Measurements from ENCODE around the gene NPHP4. TPM values are rescaled to one million over a fixed set of nuclear protein-coding genes. Genes with fewer than 3 reads are reported as not detected.
A peak's percentile ranks its signal among the peaks of the same experiment; 100 is the strongest.
"Not testable (repeated sequence)": the region's sequence is repeated elsewhere in the genome, so short reads cannot be mapped to it uniquely, and the experiment has no call there.

Gene NPHP4
- total RNA-seq, 4 donors from 2014 or later = 6.7 to 19.9 (median 10.5) TPM

- no peak overlapping the region for H3K27ac ChIP-seq
- H3K27me3 ChIP-seq = no peaks in the 10 kb centered on the region
- H3K9me3 ChIP-seq = no peaks in the 10 kb centered on the region
- intact Hi-C loops (cut with DNase I; ENCODE audit: low total_unique reads) (no loop called here), in situ Hi-C loops (cut with MboI; ENCODE audit: low pct_ligation_motif_present in 1 of 4, low pct_unique_long_range_greater_than_20kb in 1 of 4, low sequenced_read_pairs in 3 of 4) (loop anchor here in 1 of 4 donors (25.0 kb wide), 1 partner anchor 417 kb away; no protein-coding TSS in a partner anchor)
- no peak overlapping the region for H3K4me3 ChIP-seq
- H3K4me1 ChIP-seq = no peaks in the 10 kb centered on the region
- TF ChIP-seq EP300 (IDR thresholded peaks at IDR 0.05; ENCODE audit: low read depth) (no peak), POLR2A (IDR thresholded peaks at IDR 0.05) (no peak), CTCF (IDR thresholded peaks at IDR 0.05) (no peak), POLR2AphosphoS5 (IDR thresholded peaks at IDR 0.05) (no peak)
- no peak for DNase-seq
- WGBS, 2 donors (ENCODE audit: low coverage in 1 of 2) = 74 to 81% methylated on average over 4 of the region's 4 CpGs
- H3K36me3 ChIP-seq = no peaks in the 10 kb centered on the region
Observed at GRCh38 chr1:5928714-5929400, 63.4 kb downstream of the NPHP4 start.

- Histone ChIP-seq H3K4me3 (no peak overlapping the region), H3K27ac (no peak overlapping the region), H3K9me3 (no peaks in the 10 kb centered on the region), H3K27me3 (no peaks in the 10 kb centered on the region), H3K36me3 (no peaks in the 10 kb centered on the region), H3K4me1 (no peaks in the 10 kb centered on the region)
- peak; percentile 58 for DNase-seq
- intact Hi-C loops (cut with DNase I; ENCODE audit: low total_unique reads) (no loop called here), in situ Hi-C loops (cut with MboI; ENCODE audit: low pct_ligation_motif_present in 1 of 4, low pct_unique_long_range_greater_than_20kb in 1 of 4, low sequenced_read_pairs in 3 of 4) (loop anchor here in 1 of 4 donors (25.0 kb wide), 1 partner anchor 415 kb away; no protein-coding TSS in a partner anchor)
- WGBS, 2 donors (ENCODE audit: low coverage in 1 of 2) = 82% methylated on average over 19 of the region's 19 CpGs; no CpG with 5 or more reads in 1 of the 2 donors
- no peak for TF ChIP-seq CTCF (IDR thresholded peaks at IDR 0.05)
- no peak for TF ChIP-seq POLR2AphosphoS5 (IDR thresholded peaks at IDR 0.05)
- no peak for TF ChIP-seq POLR2A (IDR thresholded peaks at IDR 0.05)
- TF ChIP-seq EP300 (IDR thresholded peaks at IDR 0.05; ENCODE audit: low read depth) = no peak
Observed at GRCh38 chr1:5927506-5928370, 64.5 kb downstream of the NPHP4 start.

GRCh38 chr1:5926686-5927435, 65.4 kb downstream of the NPHP4 start:
- 95 to 100% methylated on average over 1 to 18 of the region's 18 CpGs for WGBS, 2 donors (ENCODE audit: low coverage in 1 of 2)
- no peaks in the 10 kb centered on the region for H3K36me3 ChIP-seq
- in situ Hi-C loops (cut with MboI; ENCODE audit: low pct_ligation_motif_present in 1 of 4, low pct_unique_long_range_greater_than_20kb in 1 of 4, low sequenced_read_pairs in 3 of 4) = loop anchor here in 1 of 4 donors (25.0 kb wide), 1 partner anchor 415 kb away; no protein-coding TSS in a partner anchor
- H3K9me3 ChIP-seq = no peaks in the 10 kb centered on the region
- no peaks in the 10 kb centered on the region for H3K27me3 ChIP-seq
- intact Hi-C loops (cut with DNase I; ENCODE audit: low total_unique reads) = no loop called here
- no peak for DNase-seq
- no peak for TF ChIP-seq POLR2A (IDR thresholded peaks at IDR 0.05)
- no peak for TF ChIP-seq POLR2AphosphoS5 (IDR thresholded peaks at IDR 0.05)
- TF ChIP-seq CTCF (IDR thresholded peaks at IDR 0.05) = no peak
- TF ChIP-seq EP300 (IDR thresholded peaks at IDR 0.05; ENCODE audit: low read depth) = no peak
- no peaks in the 10 kb centered on the region for H3K4me1 ChIP-seq
- no peak overlapping the region for H3K4me3 ChIP-seq
- no peak overlapping the region for H3K27ac ChIP-seq

- in situ Hi-C loops (cut with MboI; ENCODE audit: low pct_ligation_motif_present in 1 of 4, low pct_unique_long_range_greater_than_20kb in 1 of 4, low sequenced_read_pairs in 3 of 4); H3K9me3 ChIP-seq; intact Hi-C loops (cut with DNase I; ENCODE audit: low total_unique reads); H3K27ac ChIP-seq; H3K4me1 ChIP-seq; H3K36me3 ChIP-seq; H3K4me3 ChIP-seq; DNase-seq; H3K27me3 ChIP-seq: not testable (repeated sequence)
- WGBS, 2 donors (ENCODE audit: low coverage in 1 of 2) = 94 to 96% methylated on average over 11 to 19 of the region's 21 CpGs
Observed at GRCh38 chr1:5922700-5923330, 69.4 kb downstream of the NPHP4 start.

Measured in transverse colon (tissue), 4 donors.